BLaER1 (cell line): ENCODE results near the gene FAN1.
A peak's percentile ranks its signal among the peaks of the same experiment; 100 is the strongest.

Experiments used
- H3K27ac ChIP-seq: shearing (Covaris generic); formaldehyde crosslinking; 2 replicates; pipeline ENCODE4 v1.8.1; 2022
- H3K27me3 ChIP-seq: shearing (Covaris generic); formaldehyde crosslinking; 2 replicates; pipeline ENCODE4 v1.8.1; 2022
- H3K36me3 ChIP-seq: shearing (Covaris generic); formaldehyde crosslinking; 2 replicates; pipeline ENCODE4 v1.8.1; 2022
- H3K4me1 ChIP-seq: shearing (Covaris generic); formaldehyde crosslinking; 2 replicates; pipeline ENCODE4 v1.8.1; 2022
- H3K4me2 ChIP-seq: shearing (Covaris generic); formaldehyde crosslinking; 2 replicates; pipeline ENCODE4 v1.8.1; 2022
- H3K4me3 ChIP-seq: shearing (Covaris generic); formaldehyde crosslinking; 2 replicates; pipeline ENCODE4 v1.8.1; 2022
- H3K9ac ChIP-seq: shearing (Covaris generic); formaldehyde crosslinking; 2 replicates; pipeline ENCODE4 v1.8.1; 2022
- H3K9me3 ChIP-seq: shearing (Covaris generic); formaldehyde crosslinking; 2 replicates; pipeline ENCODE4 v1.8.1; 2022
- H4K20me1 ChIP-seq: shearing (Covaris generic); formaldehyde crosslinking; 2 replicates; pipeline ENCODE4 v1.8.1; 2022
- Cebpa-rat ChIP-seq: shearing (Covaris generic); IDR thresholded peaks from 2 replicates; pipeline ENCODE4 v1.8.1; 2022

Gene FAN1

GRCh38 chr15:30978328-30978727 lies 74.6 kb downstream of the FAN1 start:
- no peak overlapping the region for H3K4me2 ChIP-seq
- no peak overlapping the region for H3K9ac ChIP-seq
- H3K27me3 ChIP-seq: no peaks in the 10 kb centered on the region
- H4K20me1 ChIP-seq: peaks cover 72% of the 10 kb centered on the region
- H3K4me1 ChIP-seq: peaks cover 17% of the 10 kb centered on the region
- TF ChIP-seq Cebpa-rat: no peak
- H3K4me3 ChIP-seq: no peak overlapping the region
- peaks cover 80% of the 10 kb centered on the region for H3K36me3 ChIP-seq
- no peaks in the 10 kb centered on the region for H3K9me3 ChIP-seq
- H3K27ac ChIP-seq: no peak overlapping the region

- Histone ChIP-seq H3K27me3 (no peaks in the 10 kb centered on the region), H3K9me3 (no peaks in the 10 kb centered on the region), H4K20me1 (peaks cover 83% of the 10 kb centered on the region), H3K4me3 (no peak overlapping the region), H3K4me2 (peak overlapping the region; percentile 35), H3K27ac (no peak overlapping the region), H3K4me1 (peaks cover 25% of the 10 kb centered on the region), H3K9ac (no peak overlapping the region), H3K36me3 (peaks cover 77% of the 10 kb centered on the region)
- no peak for TF ChIP-seq Cebpa-rat
These were observed 75.7 kb downstream of the FAN1 start for GRCh38 chr15:30979457-30979856.

GRCh38 chr15:30984118-30984517 lies 80.4 kb downstream of the FAN1 start:
- no peak overlapping the region for H3K9ac ChIP-seq
- TF ChIP-seq Cebpa-rat: no peak
- peaks cover 86% of the 10 kb centered on the region for H4K20me1 ChIP-seq
- H3K27ac ChIP-seq: no peak overlapping the region
- H3K4me2 ChIP-seq: peak overlapping the region; percentile 63
- H3K27me3 ChIP-seq: no peaks in the 10 kb centered on the region
- peaks cover 72% of the 10 kb centered on the region for H3K36me3 ChIP-seq
- H3K9me3 ChIP-seq: no peaks in the 10 kb centered on the region
- no peak overlapping the region for H3K4me3 ChIP-seq
- peaks cover 54% of the 10 kb centered on the region for H3K4me1 ChIP-seq

GRCh38 chr15:30984542-30984941 lies 80.8 kb downstream of the FAN1 start:
- H3K4me3 ChIP-seq: no peak overlapping the region
- peaks cover 68% of the 10 kb centered on the region for H3K36me3 ChIP-seq
- peaks cover 84% of the 10 kb centered on the region for H4K20me1 ChIP-seq
- no peaks in the 10 kb centered on the region for H3K9me3 ChIP-seq
- H3K9ac ChIP-seq: peak overlapping the region; percentile 26; the same call in 1 of the 2 replicates
- H3K4me2 ChIP-seq: peak overlapping the region; percentile 63
- no peak overlapping the region for H3K27ac ChIP-seq
- H3K27me3 ChIP-seq: no peaks in the 10 kb centered on the region
- no peak for TF ChIP-seq Cebpa-rat
- peaks cover 54% of the 10 kb centered on the region for H3K4me1 ChIP-seq

GRCh38 chr15:30985081-30985531 lies 81.4 kb downstream of the FAN1 start:
- H3K9me3 ChIP-seq: no peaks in the 10 kb centered on the region
- peaks cover 62% of the 10 kb centered on the region for H3K36me3 ChIP-seq
- H4K20me1 ChIP-seq: peaks cover 84% of the 10 kb centered on the region
- H3K27ac ChIP-seq: no peak overlapping the region
- H3K4me1 ChIP-seq: peaks cover 54% of the 10 kb centered on the region
- peak overlapping the region; percentile 26; the same call in 1 of the 2 replicates for H3K9ac ChIP-seq
- TF ChIP-seq Cebpa-rat: no peak
- H3K27me3 ChIP-seq: no peaks in the 10 kb centered on the region
- H3K4me3 ChIP-seq: no peak overlapping the region
- peak overlapping the region; percentile 63 for H3K4me2 ChIP-seq

GRCh38 chr15:30990036-30990435 lies 86.3 kb downstream of the FAN1 start:
- Histone ChIP-seq H3K4me2 (peak overlapping the region; percentile 93), H3K4me1 (peaks cover 48% of the 10 kb centered on the region), H4K20me1 (peaks cover 47% of the 10 kb centered on the region), H3K9ac (peak overlapping the region; percentile 95), H3K36me3 (peaks cover 22% of the 10 kb centered on the region), H3K4me3 (peak overlapping the region; percentile 91), H3K27ac (no peak overlapping the region), H3K27me3 (no peaks in the 10 kb centered on the region), H3K9me3 (no peaks in the 10 kb centered on the region)
- no peak for TF ChIP-seq Cebpa-rat

- Histone ChIP-seq H3K4me1 (peaks cover 42% of the 10 kb centered on the region), H3K9ac (peak overlapping the region; percentile 95), H3K9me3 (no peaks in the 10 kb centered on the region), H4K20me1 (peaks cover 41% of the 10 kb centered on the region), H3K4me3 (peak overlapping the region; percentile 91), H3K27me3 (no peaks in the 10 kb centered on the region), H3K36me3 (peaks cover 16% of the 10 kb centered on the region), H3K27ac (peak overlapping the region; percentile 98), H3K4me2 (peak overlapping the region; percentile 93)
- TF ChIP-seq Cebpa-rat: no peak
These were observed 86.9 kb downstream of the FAN1 start for GRCh38 chr15:30990446-30991254.

- Histone ChIP-seq H3K9ac (peak within 1 kb of the TSS; percentile 95), H3K4me2 (peak within 1 kb of the TSS; percentile 93), H3K9me3 (no peaks in the 10 kb centered on the region), H4K20me1 (peaks cover 35% of the 10 kb centered on the region), H3K27ac (peak within 1 kb of the TSS; percentile 98), H3K4me1 (peaks cover 37% of the 10 kb centered on the region), H3K36me3 (peaks cover 9% of the 10 kb centered on the region), H3K27me3 (no peaks in the 10 kb centered on the region), H3K4me3 (peak within 1 kb of the TSS; percentile 91)
- no peak for TF ChIP-seq Cebpa-rat
These were observed 87.8 kb downstream of the FAN1 start, which contains the start of gene MTMR10 for GRCh38 chr15:30991255-30992235. Gene MTMR10 (minus strand): TSS chr15:30991628. CDS start chr15:30991506, 122 bp downstream.

- peak overlapping the region; percentile 91 for H3K4me3 ChIP-seq
- no peaks in the 10 kb centered on the region for H3K9me3 ChIP-seq
- H3K27me3 ChIP-seq: no peaks in the 10 kb centered on the region
- peaks cover 37% of the 10 kb centered on the region for H3K4me1 ChIP-seq
- peak overlapping the region; percentile 98 for H3K27ac ChIP-seq
- peak overlapping the region; percentile 93 for H3K4me2 ChIP-seq
- peaks cover 30% of the 10 kb centered on the region for H4K20me1 ChIP-seq
- H3K9ac ChIP-seq: peak overlapping the region; percentile 95
- TF ChIP-seq Cebpa-rat: no peak
- H3K36me3 ChIP-seq: peaks cover 1% of the 10 kb centered on the region
These were observed 88.6 kb downstream of the FAN1 start for GRCh38 chr15:30992249-30992864.
